Endothelial cell of umbilical vein (primary cell): ENCODE results near the gene BAAT. TPM values are rescaled to one million over a fixed set of nuclear protein-coding genes. Genes with fewer than 3 reads are reported as not detected.

Experiments used
- BruUV-seq: library from RNA; stranded (reverse); fragments of 400-500 nt; replicated peaks from 2 replicates; lab custom pipeline; 2021; lab: Mats Ljungman, UMichigan
- CTCF ChIA-PET: fragments of 300-600, 350-600 bp; sonication (Branson Sonifier 250); formaldehyde crosslinking; loops from one replicate; lab custom pipeline; 2021; ENCODE audit warnings: antibody characterized with exemption, inconsistent platforms; lab: Charles Lee
- POLR2A ChIA-PET: fragments of 300-600, 350-600 bp; sonication (Branson Sonifier 250); formaldehyde crosslinking; loops from one replicate; lab custom pipeline; 2021; ENCODE audit warnings: antibody characterized with exemption, inconsistent platforms; lab: Charles Lee
- DNase-seq: peaks from one replicate; pipeline ENCODE4 v3.0.0-alpha.2; 2011; ENCODE audit warnings: low read depth, low spot score
- FAIRE-seq: peaks from 2 replicates; lab custom pipeline; 2011; peaks lifted over from hg19 to GRCh38; lab: Jason Lieb, UNC
- H2AFZ ChIP-seq: 2 replicates; pipeline ENCODE4 v1.6.0; 2012; ENCODE audit warnings: low read depth, low read length, control low read depth, inconsistent platforms
- H3K27ac ChIP-seq: 2 replicates; pipeline ENCODE4 v1.5.1; 2011; ENCODE audit warnings: low read depth, mild to moderate bottlenecking, control low read depth, low read length, moderate library complexity; ENCODE audit not compliant: insufficient read depth
- H3K27me3 ChIP-seq, 2 experiments: 2 replicates each; pipeline versions ENCODE4 v1.6.0 to v1.6.1; 2011; ENCODE audit warnings: low read length in 2 of 2, mixed read lengths in 1 of 2; ENCODE audit not compliant: control insufficient read depth in 2 of 2, insufficient read depth in 2 of 2
- H3K36me3 ChIP-seq, 2 experiments: 2 replicates in 1 of 2; 3 replicates in 1 of 2; pipeline ENCODE4 v1.5.1; 2011; ENCODE audit warnings: low read length in 2 of 2, mild to moderate bottlenecking in 1 of 2, moderate library complexity in 1 of 2; ENCODE audit not compliant: control insufficient read depth in 2 of 2, insufficient read depth in 2 of 2; ENCODE audit errors: extremely low read depth in 1 of 2
- H3K4me1 ChIP-seq: 3 replicates; pipeline ENCODE4 v1.5.1; 2011; ENCODE audit warnings: mild to moderate bottlenecking, low read length; ENCODE audit not compliant: control insufficient read depth, insufficient read depth; ENCODE audit errors: extremely low read depth
- H3K4me2 ChIP-seq: 2 replicates; pipeline ENCODE4 v1.6.1; 2011; ENCODE audit warnings: low read length, control low read depth, mixed read lengths; ENCODE audit not compliant: insufficient read depth
- H3K4me3 ChIP-seq, 3 experiments: fragments of 200-600 bp in 1 of 3; sonication (generic), shearing (Covaris generic) in 1 of 3; replicated peaks in 1 of 3; 2 replicates each; pipeline ENCODE4 v1.5.1; 2011 to 2016; ENCODE audit warnings: control low read depth in 3 of 3, low read length in 3 of 3, mild to moderate bottlenecking in 2 of 3, inconsistent platforms in 1 of 3, low read depth in 1 of 3, moderate library complexity in 1 of 3; ENCODE audit not compliant: insufficient read depth in 1 of 3
- H3K79me2 ChIP-seq: 2 replicates; pipeline ENCODE4 v1.6.0; 2012; ENCODE audit warnings: low read length, inconsistent platforms; ENCODE audit not compliant: control insufficient read depth, insufficient read depth
- H3K9ac ChIP-seq: replicated peaks from 2 replicates; pipeline ENCODE3; 2011; ENCODE audit warnings: low read length, control low read depth; ENCODE audit not compliant: insufficient read depth; ENCODE audit errors: extremely low read depth
- H3K9me1 ChIP-seq: replicated peaks from 3 replicates; pipeline ENCODE4 v1.6.0; 2011; ENCODE audit warnings: mild to moderate bottlenecking, low read length; ENCODE audit not compliant: control insufficient read depth, insufficient read depth; ENCODE audit errors: extremely low read depth
- H3K9me3 ChIP-seq: replicated peaks from 2 replicates; pipeline ENCODE4 v1.5.1; 2012; ENCODE audit warnings: low read length, inconsistent platforms; ENCODE audit not compliant: control insufficient read depth, insufficient read depth
- H4K20me1 ChIP-seq: replicated peaks from 2 replicates; pipeline ENCODE3; 2011; ENCODE audit warnings: mild to moderate bottlenecking, low read length; ENCODE audit not compliant: control insufficient read depth, insufficient read depth; ENCODE audit errors: extremely low read depth
- CTCF ChIP-seq, 2 donors: IDR thresholded peaks; 1 replicate in 1 of 2; 2 replicates in 1 of 2; pipeline ENCODE4 v1.5.1; 2011; ENCODE audit warnings: low read length in 2 of 2, mild to moderate bottlenecking in 2 of 2, moderate library complexity in 2 of 2, control low read depth in 1 of 2, inconsistent platforms in 1 of 2, low read depth in 1 of 2; ENCODE audit not compliant: insufficient read depth in 1 of 2; ENCODE audit errors: extremely low read depth in 1 of 2
- EZH2 ChIP-seq: IDR thresholded peaks from 2 replicates; pipeline ENCODE4 v1.6.1; 2012; ENCODE audit warnings: borderline replicate concordance, low read depth, mild to moderate bottlenecking, moderate library complexity, low read length, inconsistent platforms; ENCODE audit not compliant: severe bottlenecking
- FOS ChIP-seq: IDR thresholded peaks from 2 replicates; pipeline ENCODE4 v1.6.1; 2011; ENCODE audit warnings: mild to moderate bottlenecking, low read length, moderate library complexity, borderline replicate concordance; ENCODE audit not compliant: insufficient read depth
- GATA2 ChIP-seq: IDR thresholded peaks from 2 replicates; pipeline ENCODE4 v1.7.0; 2011; ENCODE audit warnings: low read depth, mild to moderate bottlenecking, moderate library complexity, mixed read lengths, low read length; ENCODE audit not compliant: insufficient read length, insufficient read depth
- JUN ChIP-seq: IDR thresholded peaks from 2 replicates; pipeline ENCODE4 v1.6.1; 2011; ENCODE audit warnings: borderline replicate concordance, low read depth; ENCODE audit not compliant: insufficient read length, insufficient read depth
- MAX ChIP-seq: IDR thresholded peaks from 2 replicates; pipeline ENCODE4 v1.6.1; 2011; ENCODE audit not compliant: insufficient read depth, insufficient read length
- MYC ChIP-seq: IDR thresholded peaks from one replicate; pipeline ENCODE4 v1.6.1; 2011; ENCODE audit warnings: mild to moderate bottlenecking, low read depth, low read length
- POLR2A ChIP-seq: IDR thresholded peaks from 2 replicates; pipeline ENCODE4 v1.6.1; 2012; ENCODE audit warnings: low read depth, mild to moderate bottlenecking, control low read depth, low read length
- POLR2AphosphoS5 ChIP-seq: IDR thresholded peaks from 2 replicates; pipeline ENCODE4 v1.6.1; 2012; ENCODE audit warnings: low read depth, mild to moderate bottlenecking, control low read depth, low read length, moderate library complexity; ENCODE audit not compliant: insufficient read depth
- dilution Hi-C: fragments of 300-500 bp; cut with MboI; formaldehyde crosslinking; loops from one replicate; pipeline ENCODE4 v1.15.0; 2019; ENCODE audit warnings: low sequenced_read_pairs; ENCODE audit not compliant: extremely low pct_ligation_motif_present
- intact Hi-C: fragments of 100-400 bp; cut with micrococcal nuclease; formaldehyde crosslinking; loops from one replicate; pipeline ENCODE4 v1.10.0; 2022
- polyA plus RNA-seq, 4 experiments: library from polyadenylated mRNA; depleted of rRNA in 3 of 4; stranded (reverse) in 3 of 4; unstranded in 1 of 4; fragments of >200 nt; gene quantifications; 2 replicates each; pipeline versions ENCODE4 v1.2.1 to v1.2.3, GENCODE V29; 2011 to 2012; ENCODE audit warnings: missing spikeins in 1 of 4
- total RNA-seq: library from RNA; stranded (reverse); gene quantifications from 2 replicates; pipeline ENCODE4 v1.2.3, GENCODE V29; 2021

Gene BAAT
- total and polyA plus RNA-seq, 2 donors (not counting 3 experiments of a cell fraction or from before 2014, with no cell fraction given), result 0.01 TPM; not detected in 1

GRCh38 chr9:101414839-101415238 is 30.0 kb upstream of the BAAT start:
- ChIA-PET POLR2A (no interaction called here), CTCF (no interaction called here)
- no peaks in the 10 kb centered on the region for H3K9me1 ChIP-seq
- H3K4me1 ChIP-seq, result no peaks in the 10 kb centered on the region
- DNase-seq (no peak), FAIRE-seq (no peak)
- no peak overlapping the region for H3K9ac ChIP-seq
- peaks cover 9% of the 10 kb centered on the region for H3K9me3 ChIP-seq
- H3K4me2 ChIP-seq, result no peak overlapping the region
- intact Hi-C loops (no loop called here), dilution Hi-C loops (no loop called here)
- H3K27me3 ChIP-seq, result no peaks in the 10 kb centered on the region
- H3K4me3 ChIP-seq, result no peak overlapping the region
- no peak for TF ChIP-seq JUN
- TF ChIP-seq EZH2, result no peak
- no peak for TF ChIP-seq CTCF (IDR thresholded peaks at IDR 0.05; ENCODE audit: extremely low read depth in 1 of 2, insufficient read depth in 1 of 2, low read depth in 1 of 2, low read length in 2 of 2)
- no peak for TF ChIP-seq GATA2
- TF ChIP-seq POLR2AphosphoS5, result no peak
- no peak for TF ChIP-seq MAX
- no peak for TF ChIP-seq MYC
- TF ChIP-seq POLR2A, result no peak
- no peak for TF ChIP-seq FOS
- H2AFZ ChIP-seq, result no peak overlapping the region
- H3K27ac ChIP-seq, result no peak overlapping the region
- H3K36me3 ChIP-seq, result no peaks in the 10 kb centered on the region
- no peaks in the 10 kb centered on the region for H4K20me1 ChIP-seq
- BruUV-seq, result no TSS peak
- no peaks in the 10 kb centered on the region for H3K79me2 ChIP-seq
